ENCODE results near the gene ZNRD2.
A peak's percentile ranks its signal among the peaks of the same experiment; 100 is the strongest.

The ZNRD2 gene

GRCh38 chr11:65585396-65586246 lies 15.3 kb downstream of the ZNRD2 start:
- H3K4me1 ChIP-seq (ENCODE audit: control insufficient read depth, insufficient read depth, low read length) = no peaks in the 10 kb centered on the region
- peaks cover 0 to 3% of the 10 kb centered on the region in 2 experiments; a peak in 1 of 3 replicates for H3K36me3 ChIP-seq (ENCODE audit: control insufficient read depth in 2 of 2, insufficient read depth in 1 of 2, low read length in 2 of 2)
- POLR2A ChIA-PET = interaction anchor here (1.3 to 1.8 kb wide), 3 partner anchors 10 to 29 kb away, joined by 3 to 8 read pairs (median 6); partner anchors contain the start of genes EHBP1L1, KCNK7 and PCNX3

GRCh38 chr11:65586247-65586630 lies 16.0 kb downstream of the ZNRD2 start:
- Histone ChIP-seq H3K36me3 (ENCODE audit: control insufficient read depth in 2 of 2, insufficient read depth in 1 of 2, low read length in 2 of 2) (peaks cover 0 to 3% of the 10 kb centered on the region in 2 experiments; a peak in 1 of 3 replicates), H3K27ac (ENCODE audit: extremely low read depth, low read depth, low read length) (no peak overlapping the region), H3K9me3 (ENCODE audit: control insufficient read depth, insufficient read depth, low read depth, low read length) (no peaks in the 10 kb centered on the region), H3K4me1 (ENCODE audit: control insufficient read depth, insufficient read depth, low read length) (no peaks in the 10 kb centered on the region), H3K4me3 (ENCODE audit: low read depth, low read length) (no peak overlapping the region)
- ChIA-PET POLR2A (interaction anchor here (1.0 to 1.8 kb wide), 4 partner anchors 9 to 29 kb away, joined by 3 to 8 read pairs (median 4); partner anchors contain the start of genes EHBP1L1, KCNK7 and PCNX3), CTCF (interaction anchor here (0.9 to 4.4 kb wide), 6 partner anchors 9 to 45 kb away, joined by 3 to 28 read pairs (median 6); partner anchors contain the start of genes EHBP1L1, FAM89B and KCNK7)
- TF ChIP-seq ZNF610 (tag by site-specific recombination; IDR thresholded peaks at IDR 0.05; ENCODE audit: borderline replicate concordance) (no peak), ZNF701 (tag by site-specific recombination; IDR thresholded peaks at IDR 0.05) (no peak), PRDM10 (tag by site-specific recombination; IDR thresholded peaks at IDR 0.05) (no peak), ZNF76 (tag by site-specific recombination; IDR thresholded peaks at IDR 0.05; ENCODE audit: borderline replicate concordance, low read depth) (no peak), PRDM6 (tag by site-specific recombination; IDR thresholded peaks at IDR 0.05) (no peak), ZNF391 (tag by site-specific recombination; IDR thresholded peaks at IDR 0.05; ENCODE audit: borderline replicate concordance, low read depth) (no peak), YY2 (tag by site-specific recombination; IDR thresholded peaks at IDR 0.05) (no peak), ZNF341 (tag by site-specific recombination; IDR thresholded peaks at IDR 0.05; ENCODE audit: low read depth) (no peak), ZNF423 (tag by site-specific recombination; IDR thresholded peaks at IDR 0.05) (no peak), ZNF292 (tag by site-specific recombination; IDR thresholded peaks at IDR 0.05; ENCODE audit: borderline replicate concordance, low read depth) (no peak), ZNF768 (tag by site-specific recombination; IDR thresholded peaks at IDR 0.05) (no peak), OSR2 (tag by site-specific recombination; IDR thresholded peaks at IDR 0.05) (no peak), ZNF184 (tag by site-specific recombination; IDR thresholded peaks at IDR 0.05) (no peak), GLI2 (tag by site-specific recombination; IDR thresholded peaks at IDR 0.05; ENCODE audit: borderline replicate concordance, low read depth) (no peak), PATZ1 (tag by site-specific recombination; IDR thresholded peaks at IDR 0.05) (no peak)

More at GRCh38 chr11:65585396-65586246, 15.3 kb downstream of the ZNRD2 start:
- H3K27ac ChIP-seq (ENCODE audit: extremely low read depth, low read depth, low read length) = no peak overlapping the region
- no peak overlapping the region for H3K4me3 ChIP-seq (ENCODE audit: low read depth, low read length)
- no peaks in the 10 kb centered on the region for H3K9me3 ChIP-seq (ENCODE audit: control insufficient read depth, insufficient read depth, low read depth, low read length)
- TF ChIP-seq ZIC2 (tag by site-specific recombination; IDR thresholded peaks at IDR 0.05) (peak; percentile 73), ZNF366 (tag by site-specific recombination; conservative IDR thresholded peaks at IDR 0.05) (no peak), ZNF174 (tag by site-specific recombination; IDR thresholded peaks at IDR 0.05) (no peak), PRDM10 (tag by site-specific recombination; IDR thresholded peaks at IDR 0.05) (peak; percentile 14; the same call in 1 of the 2 replicates)
- CTCF ChIA-PET = interaction anchor here (0.8 to 1.6 kb wide), 4 partner anchors 9 to 44 kb away, joined by 3 to 12 read pairs (median 3); partner anchors contain the start of gene KCNK7
